Measurements from ENCODE around the gene LRRC28.
A peak's percentile ranks its signal among the peaks of the same experiment; 100 is the strongest.

LRRC28 gene

GRCh38 chr15:99250001-99250400, 1.3 kb upstream of the LRRC28 start:
- DNase-seq = no peak

- DNase-seq = no peak
Measured at GRCh38 chr15:99250494-99250856, 806 bp upstream of the LRRC28 start.

- no peak for DNase-seq
Measured at GRCh38 chr15:99252326-99252725, 1.0 kb downstream of the LRRC28 start.

GRCh38 chr15:99253381-99254090, 2.3 kb downstream of the LRRC28 start:
- peak; percentile 66 for DNase-seq

- no peak for DNase-seq
Measured at GRCh38 chr15:99257107-99257750, 5.9 kb downstream of the LRRC28 start.

GRCh38 chr15:99264125-99264524, 12.8 kb downstream of the LRRC28 start:
- DNase-seq = no peak

GRCh38 chr15:99265541-99266070, 14.3 kb downstream of the LRRC28 start:
- DNase-seq = no peak

GRCh38 chr15:99267957-99268356, 16.7 kb downstream of the LRRC28 start:
- DNase-seq = no peak

GRCh38 chr15:99268431-99268830, 17.1 kb downstream of the LRRC28 start:
- no peak for DNase-seq

GRCh38 chr15:99273801-99274200, 22.5 kb downstream of the LRRC28 start:
- DNase-seq = no peak

GRCh38 chr15:99275061-99275460, 23.8 kb downstream of the LRRC28 start:
- DNase-seq = no peak

- no peak for DNase-seq
Measured at GRCh38 chr15:99275525-99276128, 24.3 kb downstream of the LRRC28 start.

- no peak for DNase-seq
Measured at GRCh38 chr15:99279290-99279689, 28.0 kb downstream of the LRRC28 start.

- no peak for DNase-seq
Measured at GRCh38 chr15:99279827-99280226, 28.5 kb downstream of the LRRC28 start.

GRCh38 chr15:99282121-99282520, 30.8 kb downstream of the LRRC28 start:
- no peak for DNase-seq

- no peak for DNase-seq
Measured at GRCh38 chr15:99282586-99282985, 31.3 kb downstream of the LRRC28 start.

- no peak for DNase-seq
Measured at GRCh38 chr15:99283717-99284116, 32.4 kb downstream of the LRRC28 start.

- no peak for DNase-seq
Measured at GRCh38 chr15:99291643-99292042, 40.4 kb downstream of the LRRC28 start.

GRCh38 chr15:99295840-99296239, 44.6 kb downstream of the LRRC28 start:
- DNase-seq = no peak

- no peak for DNase-seq
Measured at GRCh38 chr15:99296386-99296785, 45.1 kb downstream of the LRRC28 start.

GRCh38 chr15:99303907-99304306, 52.6 kb downstream of the LRRC28 start:
- no peak for DNase-seq

- DNase-seq = peak; percentile 81
Measured at GRCh38 chr15:99305761-99306505, 54.7 kb downstream of the LRRC28 start.

- no peak for DNase-seq
Measured at GRCh38 chr15:99306694-99307338, 55.5 kb downstream of the LRRC28 start.

Data from HCEC 1CT (cell line).